ENCODE results near the gene TMEM50B.
"Not testable (repeated sequence)": the region's sequence is repeated elsewhere in the genome, so short reads cannot be mapped to it uniquely, and the experiment has no call there.

The TMEM50B gene

GRCh38 chr21:33425825-33426224, 53.9 kb downstream of the TMEM50B start:
- no peak for DNase-seq

DNA sequence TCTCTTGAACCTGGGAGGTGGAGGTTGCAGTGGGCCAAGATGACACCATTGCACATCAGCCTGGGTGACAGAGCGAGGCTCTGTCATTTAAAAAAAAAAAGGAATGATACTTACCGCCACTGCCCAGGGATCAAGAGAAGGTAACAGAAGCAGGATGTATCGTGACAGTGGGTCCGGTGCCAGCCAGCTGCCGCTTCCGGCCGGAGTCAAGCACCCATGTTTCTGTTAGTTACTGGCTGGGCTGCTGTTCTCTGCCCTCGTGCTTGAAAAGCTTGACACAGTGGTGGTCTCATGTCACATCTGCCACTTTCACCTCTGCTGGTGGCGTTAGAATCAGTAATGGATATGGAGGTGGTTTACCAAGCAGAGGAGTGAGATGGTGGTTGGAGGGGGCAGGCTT, 55.6 kb downstream of the TMEM50B start:
- no peak for DNase-seq

DNA sequence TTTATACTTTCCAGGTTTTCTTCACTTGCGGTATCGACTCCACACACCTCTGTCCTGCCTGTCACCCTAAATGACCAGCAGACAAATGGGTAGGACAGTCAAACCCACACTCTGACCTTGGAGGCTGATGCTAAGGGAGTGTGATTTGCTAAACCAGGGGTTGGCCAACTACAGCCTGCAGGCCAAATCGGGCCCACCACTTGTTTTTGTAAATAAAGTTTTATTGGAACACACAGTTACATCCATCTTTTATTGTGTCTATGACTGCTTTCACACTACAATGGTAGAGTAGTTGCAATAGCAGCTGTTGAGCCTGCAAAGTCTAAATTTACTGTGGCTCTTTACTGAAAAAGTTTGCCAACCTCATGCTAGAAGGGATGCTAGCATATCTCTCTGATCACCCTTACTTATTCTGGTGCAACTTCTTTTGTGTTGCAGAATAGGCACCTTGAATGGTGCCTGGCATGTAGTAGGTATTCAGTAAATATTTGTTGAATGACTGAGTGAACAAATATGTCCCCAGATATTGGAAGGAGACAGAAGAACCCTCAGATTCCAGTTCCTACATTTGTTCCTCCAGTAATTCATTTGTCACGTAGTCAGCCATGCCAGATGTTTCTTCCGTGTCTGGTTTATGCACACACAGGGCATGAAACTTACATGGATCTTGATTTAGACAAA, 57.9 kb downstream of the TMEM50B start:
- DNase-seq = no peak

DNA sequence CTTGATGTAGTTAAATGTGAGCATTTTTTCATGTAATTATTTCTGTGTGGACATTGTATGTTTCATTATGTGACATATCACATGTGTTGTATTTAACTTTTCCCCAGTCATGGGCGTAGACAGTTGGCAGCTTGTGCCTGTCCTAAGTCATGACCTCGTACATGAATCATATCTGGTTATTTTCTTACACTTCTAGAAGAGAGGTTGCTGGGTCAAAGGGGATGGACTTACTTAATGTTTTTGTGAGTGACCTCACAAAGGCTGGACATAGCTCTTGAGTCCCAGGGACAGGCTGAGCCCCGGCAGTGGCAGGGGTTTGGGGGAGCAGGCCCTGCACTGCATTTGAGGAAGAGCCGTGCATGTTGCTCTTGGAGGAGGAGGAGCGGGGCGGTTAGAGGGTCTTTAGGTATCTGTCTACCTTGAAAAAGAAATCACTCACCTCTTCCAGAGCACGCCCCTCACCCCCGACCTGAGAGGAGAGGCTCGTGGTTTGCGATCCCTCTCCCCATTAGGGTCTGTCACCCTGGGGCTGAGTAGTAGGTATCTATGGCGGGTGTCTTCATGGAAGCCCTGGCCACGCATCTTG, 60.1 kb downstream of the TMEM50B start:
- no peak for DNase-seq

DNA sequence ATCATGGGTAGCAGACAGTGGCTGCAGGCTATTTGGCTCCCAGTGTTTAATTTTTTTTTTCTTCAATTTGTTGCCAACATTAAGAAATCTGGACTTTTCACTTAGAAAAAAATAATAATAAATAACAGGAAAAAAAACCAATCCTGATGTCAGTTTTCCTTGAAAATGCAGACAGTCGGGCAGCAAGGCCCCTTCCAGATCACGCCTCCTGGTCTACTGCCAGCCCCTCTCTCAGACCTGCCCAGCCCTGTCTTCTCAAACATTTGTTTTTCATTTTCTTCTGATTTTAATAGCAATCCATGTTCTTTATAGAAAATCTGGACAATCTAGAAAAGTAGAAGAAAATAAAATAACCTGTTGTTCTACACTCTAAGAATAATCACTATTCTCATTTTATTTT, 61.1 kb downstream of the TMEM50B start:
- DNase-seq = no peak

DNA sequence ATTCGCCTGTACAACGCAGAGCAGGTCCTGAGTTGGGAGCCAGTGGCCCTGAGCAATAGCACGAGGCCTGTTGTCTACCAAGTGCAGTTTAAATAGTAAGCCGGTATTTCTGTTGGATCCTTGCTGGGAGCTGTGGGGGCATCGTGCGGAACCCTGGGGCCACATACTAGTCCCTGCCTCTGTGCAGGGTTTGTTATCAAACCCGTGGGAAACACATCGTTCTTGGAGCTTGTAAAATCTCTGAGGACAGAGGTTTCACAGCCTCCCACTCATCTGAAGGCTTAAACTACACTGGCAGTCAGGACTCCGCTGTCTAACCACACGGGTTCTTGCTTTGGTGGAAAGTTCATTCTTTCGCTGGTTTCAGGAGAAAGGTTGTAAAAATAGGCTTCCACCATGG, 64.8 kb downstream of the TMEM50B start:
- DNase-seq = no peak

DNA sequence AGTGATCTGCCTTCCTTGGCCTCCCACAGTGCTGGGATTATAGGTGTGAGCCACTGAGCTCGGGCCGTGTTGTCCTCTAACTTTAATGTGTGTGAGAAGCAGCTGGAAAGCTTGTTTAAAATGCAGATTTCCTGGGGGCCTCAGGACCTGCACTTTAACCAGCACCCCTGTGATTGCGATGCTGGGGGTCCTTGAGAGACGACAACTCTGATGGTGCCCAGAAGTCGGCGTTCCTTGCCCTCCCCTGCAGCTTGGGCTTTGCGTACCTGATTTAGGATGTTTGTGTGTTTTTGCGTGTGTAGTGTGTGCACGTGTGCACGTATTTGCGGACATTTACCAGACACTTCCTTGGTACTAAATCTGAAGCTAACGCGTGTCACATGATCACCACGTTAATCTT, 65.7 kb downstream of the TMEM50B start:
- no peak for DNase-seq

DNA sequence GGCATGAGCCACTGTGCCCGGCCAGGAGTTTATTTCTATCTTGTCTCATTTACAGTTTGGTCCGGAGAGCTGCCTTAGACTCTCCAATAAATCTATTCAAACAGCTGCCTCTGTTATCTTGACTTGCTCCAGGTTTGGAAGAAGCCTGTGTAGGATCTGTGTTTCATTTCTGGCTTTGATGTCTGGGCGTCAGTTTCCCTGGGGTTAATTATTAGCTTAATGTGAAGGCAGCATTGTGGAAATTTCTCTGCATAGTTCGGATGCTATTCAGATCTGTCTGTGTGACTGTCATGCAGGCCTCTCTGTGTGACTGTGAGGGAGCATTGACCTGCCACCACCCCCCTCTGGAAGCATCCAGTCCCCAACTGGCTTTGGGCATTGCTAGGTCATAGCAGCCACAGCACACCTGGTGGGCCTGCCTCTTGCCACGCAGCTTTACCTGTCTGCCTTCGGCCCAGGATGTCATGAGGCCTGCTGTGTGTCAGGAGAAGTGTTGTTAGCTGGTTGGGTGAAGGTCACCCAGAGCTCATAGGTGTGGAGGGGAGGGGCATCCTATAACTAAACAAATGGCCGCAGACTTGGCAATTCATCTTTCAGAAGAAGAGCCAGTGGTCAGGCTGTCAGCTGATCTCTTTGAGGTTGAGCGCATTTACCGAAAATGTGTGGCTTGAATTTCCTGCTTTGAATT, 66.8 kb downstream of the TMEM50B start:
- DNase-seq = no peak

DNA sequence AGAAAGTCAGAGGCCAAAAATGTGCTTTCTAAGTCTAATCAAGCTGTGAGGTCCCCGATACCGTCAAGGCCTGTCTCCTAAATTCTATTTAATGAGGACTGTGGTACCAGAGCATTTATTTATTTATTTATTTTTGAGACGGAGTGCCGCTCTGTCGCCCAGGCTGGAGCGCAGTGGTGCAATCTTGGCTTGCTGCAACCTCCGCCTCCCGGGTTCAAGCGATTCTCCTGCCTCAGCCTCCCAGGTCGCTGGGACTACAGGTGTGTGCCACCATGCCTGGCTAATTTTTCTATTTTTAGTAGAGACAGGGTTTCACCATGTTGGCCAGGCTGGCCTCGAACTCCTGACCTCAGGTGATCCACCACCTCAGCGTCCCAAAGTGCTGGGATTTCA, 67.3 kb downstream of the TMEM50B start:
- DNase-seq = not testable (repeated sequence)

- no peak for DNase-seq
Observed at GRCh38 chr21:33411949-33412430, 67.8 kb downstream of the TMEM50B start.

GRCh38 chr21:33406493-33406892, 73.3 kb downstream of the TMEM50B start:
- DNase-seq = no peak

- DNase-seq = peak; percentile 33 to 36
Observed at GRCh38 chr21:33403786-33404585, 75.8 kb downstream of the TMEM50B start.

DNA sequence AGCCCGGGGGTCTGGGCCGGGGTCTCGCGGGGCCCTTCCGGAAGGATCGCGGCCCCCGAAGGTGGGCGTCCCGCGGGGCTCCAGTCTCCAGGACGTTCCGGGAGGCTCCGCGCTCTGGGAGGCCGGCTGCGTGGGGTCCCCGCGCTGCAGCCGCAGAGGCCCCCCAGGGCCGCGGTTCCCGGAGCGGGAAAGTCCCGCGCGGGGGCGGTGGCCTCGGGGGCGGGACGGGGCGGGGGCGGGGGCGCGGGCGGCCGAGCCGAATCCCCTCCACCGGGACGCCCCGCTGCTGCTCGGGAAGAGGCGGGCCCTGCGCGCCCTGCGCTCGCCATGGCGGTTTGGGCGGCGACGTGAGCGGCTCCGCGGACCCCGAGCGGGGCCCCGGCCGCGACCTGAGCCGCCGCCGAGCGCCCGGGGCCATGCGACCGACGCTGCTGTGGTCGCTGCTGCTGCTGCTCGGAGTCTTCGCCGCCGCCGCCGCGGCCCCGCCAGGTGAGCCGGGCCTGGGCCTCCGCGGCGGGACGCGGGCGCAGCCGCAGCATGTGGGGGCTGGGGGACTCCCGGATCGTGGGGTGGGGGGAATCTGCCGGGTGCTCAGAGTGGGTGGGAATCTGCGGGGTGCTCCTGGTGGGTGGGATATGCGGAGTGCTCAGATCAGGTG, 76.5 kb downstream of the TMEM50B start, which contains the start of gene IFNGR2:
IFNGR2 (plus strand) TSS at position 286 of the 658 bp plus-strand sequence; CDS start at position 417, 131 bp downstream.
- peak; percentile 9 for DNase-seq

- DNase-seq = peak; percentile 65 to 72
Observed at GRCh38 chr21:33402001-33402979, 77.5 kb downstream of the TMEM50B start.

- DNase-seq = peak in 1 of 2 experiments; percentile 42
Observed at GRCh38 chr21:33401630-33401992, 78.2 kb downstream of the TMEM50B start.

Measured in Kasumi-1 (cell line).